Vagina (tissue), 2 donors: ENCODE measurements around the gene DTD2. TPM values are rescaled to one million over a fixed set of nuclear protein-coding genes. Genes with fewer than 3 reads are reported as not detected.
"Not testable (repeated sequence)": the region's sequence is repeated elsewhere in the genome, so short reads cannot be mapped to it uniquely, and the experiment has no call there.

Experiments
- DNase-seq, 2 donors: peaks; one replicate each; pipeline ENCODE4 v3.0.0-alpha.2; 2017; ENCODE audit errors: extremely low spot score in 2 of 2
- H3K27ac ChIP-seq: fragments of 200-600 bp; sonication (generic); one replicate; pipeline ENCODE4 v1.5.1; 2019
- H3K27me3 ChIP-seq: fragments of 200-600 bp; sonication (generic); one replicate; pipeline ENCODE4 v1.5.1; 2019
- H3K36me3 ChIP-seq, 2 donors: fragments of 200-600 bp; sonication (generic); one replicate each; pipeline ENCODE4 v1.5.1; 2017 to 2019
- H3K4me1 ChIP-seq: fragments of 200-600 bp; sonication (generic); one replicate; pipeline ENCODE4 v1.5.1; 2019
- H3K4me3 ChIP-seq, 2 donors: fragments of 200-600 bp; sonication (generic); 1 replicate in 1 of 2; 2 replicates in 1 of 2; pipeline ENCODE4 v1.5.1; 2016 to 2019
- H3K9me3 ChIP-seq: fragments of 200-600 bp; sonication (generic); one replicate; pipeline ENCODE4 v1.5.1; 2019
- POLR2A ChIP-seq, 2 donors: fragments of 450-650 bp; IDR thresholded peaks; one replicate each; pipeline ENCODE4 v1.6.1; 2017; ENCODE audit warnings: antibody characterized with exemption in 2 of 2, mild to moderate bottlenecking in 2 of 2, moderate library complexity in 2 of 2
- POLR2AphosphoS5 ChIP-seq, 2 donors: sonication (generic); formaldehyde crosslinking; IDR thresholded peaks; one replicate each; pipeline ENCODE4 v1.9.0; 2017; ENCODE audit warnings: antibody characterized with exemption in 2 of 2, mild to moderate bottlenecking in 2 of 2, low read depth in 1 of 2; ENCODE audit not compliant: insufficient read depth in 1 of 2
- intact Hi-C: fragments of 100-400 bp; cut with DNase I; formaldehyde crosslinking; loops from one replicate; pipeline ENCODE4 v1.15.1; 2023
- total RNA-seq: library from RNA; depleted of rRNA; stranded (reverse); fragments of >200 nt; gene quantifications from one replicate; pipeline ENCODE4 v1.2.3, GENCODE V29; 2016
- TF ChIP-seq, protein P1 (sequence below), 3 experiments: fragments of 450-650 bp in 2 of 3; fragments of 200-600 bp in 1 of 3; sonication (generic) in 1 of 3; IDR thresholded peaks; one replicate each; pipeline ENCODE4 v1.5.1; 2017 to 2019; ENCODE audit warnings: antibody characterized with exemption in 3 of 3, mild to moderate bottlenecking in 2 of 3, moderate library complexity in 2 of 3

Gene DTD2
- total RNA-seq, 1 donor from 2014 or later, result 31.7 TPM

DNA sequence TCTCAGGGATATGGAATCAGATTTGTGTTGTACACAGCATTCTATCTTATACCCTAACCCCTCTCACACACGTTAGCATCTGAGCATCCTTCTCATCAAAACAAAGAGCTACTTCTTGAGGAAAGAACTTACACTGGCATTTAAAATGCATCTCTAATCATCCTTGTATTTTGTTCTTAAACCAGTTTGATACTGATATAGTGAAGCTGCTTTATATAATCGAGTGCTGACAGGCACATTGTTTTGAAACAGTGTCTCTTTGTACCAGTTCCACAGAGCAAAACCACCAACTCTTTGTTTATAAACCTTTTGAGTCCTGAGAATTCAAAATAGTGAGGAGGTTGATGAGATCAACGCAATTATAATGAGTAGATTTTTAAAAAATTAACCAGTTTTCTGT lies 21.7 kb upstream of the DTD2 start:
- DNase-seq, result no peak
- Histone ChIP-seq H3K27me3 (no peaks in the 10 kb centered on the region), H3K4me1 (no peaks in the 10 kb centered on the region), H3K36me3 (no peaks in the 10 kb centered on the region), H3K27ac (no peak overlapping the region), H3K9me3 (no peaks in the 10 kb centered on the region), H3K4me3 (no peak overlapping the region)
- TF ChIP-seq POLR2A (IDR thresholded peaks at IDR 0.05), result no peak
- intact Hi-C loops, result no loop called here

DNA sequence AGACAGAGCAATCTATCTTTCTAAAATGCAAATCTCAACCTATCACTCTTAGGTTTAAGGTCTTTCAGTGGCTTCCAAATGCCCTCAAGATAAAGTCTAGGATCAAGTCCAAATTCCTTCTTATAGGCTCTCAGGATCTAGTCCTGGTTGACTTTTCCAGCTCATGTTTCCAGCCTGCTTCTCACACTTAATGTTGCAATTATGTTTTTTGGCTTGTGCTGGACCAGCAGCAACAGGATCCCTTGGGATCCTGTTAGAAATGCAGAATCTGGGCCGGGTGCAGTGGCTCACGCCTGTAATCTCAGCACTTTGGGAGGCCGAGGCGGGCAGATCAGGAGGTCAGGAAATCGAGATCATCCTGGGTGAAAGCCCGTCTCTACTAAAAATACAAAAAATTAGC lies 19.9 kb upstream of the DTD2 start:
- H3K4me3 ChIP-seq, result no peak overlapping the region
- no peaks in the 10 kb centered on the region for H3K9me3 ChIP-seq
- DNase-seq, result no peak
- TF ChIP-seq, protein P1, sequence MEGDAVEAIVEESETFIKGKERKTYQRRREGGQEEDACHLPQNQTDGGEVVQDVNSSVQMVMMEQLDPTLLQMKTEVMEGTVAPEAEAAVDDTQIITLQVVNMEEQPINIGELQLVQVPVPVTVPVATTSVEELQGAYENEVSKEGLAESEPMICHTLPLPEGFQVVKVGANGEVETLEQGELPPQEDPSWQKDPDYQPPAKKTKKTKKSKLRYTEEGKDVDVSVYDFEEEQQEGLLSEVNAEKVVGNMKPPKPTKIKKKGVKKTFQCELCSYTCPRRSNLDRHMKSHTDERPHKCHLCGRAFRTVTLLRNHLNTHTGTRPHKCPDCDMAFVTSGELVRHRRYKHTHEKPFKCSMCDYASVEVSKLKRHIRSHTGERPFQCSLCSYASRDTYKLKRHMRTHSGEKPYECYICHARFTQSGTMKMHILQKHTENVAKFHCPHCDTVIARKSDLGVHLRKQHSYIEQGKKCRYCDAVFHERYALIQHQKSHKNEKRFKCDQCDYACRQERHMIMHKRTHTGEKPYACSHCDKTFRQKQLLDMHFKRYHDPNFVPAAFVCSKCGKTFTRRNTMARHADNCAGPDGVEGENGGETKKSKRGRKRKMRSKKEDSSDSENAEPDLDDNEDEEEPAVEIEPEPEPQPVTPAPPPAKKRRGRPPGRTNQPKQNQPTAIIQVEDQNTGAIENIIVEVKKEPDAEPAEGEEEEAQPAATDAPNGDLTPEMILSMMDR (IDR thresholded peaks at IDR 0.05), result no peak
- TF ChIP-seq POLR2AphosphoS5 (IDR thresholded peaks at IDR 0.05; ENCODE audit: insufficient read depth in 1 of 2, low read depth in 1 of 2), result no peak
- no peak for TF ChIP-seq POLR2A (IDR thresholded peaks at IDR 0.05)
- H3K36me3 ChIP-seq, result no peaks in the 10 kb centered on the region
- intact Hi-C loops, result no loop called here
- no peak overlapping the region for H3K27ac ChIP-seq
- H3K27me3 ChIP-seq, result no peaks in the 10 kb centered on the region
- no peaks in the 10 kb centered on the region for H3K4me1 ChIP-seq

DNA sequence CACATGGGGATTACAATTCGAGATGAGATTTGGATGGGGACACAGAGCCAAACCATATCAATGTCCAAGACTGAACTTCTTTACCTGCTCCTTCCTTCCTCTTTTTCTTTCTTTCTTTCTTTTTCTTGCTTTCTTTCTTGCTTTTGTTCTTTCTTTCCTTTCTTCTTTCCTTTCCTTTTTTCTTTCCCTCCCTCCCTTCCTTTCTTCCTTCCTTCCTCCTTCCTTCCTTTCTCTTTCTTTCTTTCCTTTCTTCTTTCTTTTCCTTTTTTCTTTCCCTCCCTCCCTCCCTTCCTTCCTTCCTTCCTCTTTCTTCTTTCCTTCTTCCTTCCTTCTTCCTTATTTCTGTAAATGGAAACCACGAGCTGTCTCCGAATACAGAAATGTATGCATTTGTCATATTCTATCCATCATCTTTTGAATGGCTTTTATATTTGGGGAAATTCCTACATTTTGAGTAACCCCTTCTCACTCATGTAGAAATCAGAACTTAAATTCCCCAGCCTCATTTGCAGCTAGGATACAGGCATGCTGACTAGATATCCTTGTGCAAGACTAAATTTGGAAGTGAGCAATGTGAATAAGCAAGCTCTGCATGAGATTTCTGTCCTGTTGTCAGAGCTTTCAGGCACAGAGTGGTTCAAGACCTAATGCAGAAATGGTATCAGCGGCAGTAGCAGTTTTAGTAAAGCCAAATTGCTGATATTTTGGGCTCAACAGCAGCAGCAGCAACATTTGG lies 19.0 kb upstream of the DTD2 start:
- Histone ChIP-seq H3K27ac (no peak overlapping the region), H3K9me3 (no peaks in the 10 kb centered on the region), H3K36me3 (no peaks in the 10 kb centered on the region), H3K27me3 (no peaks in the 10 kb centered on the region), H3K4me3 (no peak overlapping the region), H3K4me1 (no peaks in the 10 kb centered on the region)
- TF ChIP-seq, protein P1 (IDR thresholded peaks at IDR 0.05), result no peak
- TF ChIP-seq POLR2AphosphoS5 (IDR thresholded peaks at IDR 0.05; ENCODE audit: insufficient read depth in 1 of 2, low read depth in 1 of 2) (no peak), POLR2A (IDR thresholded peaks at IDR 0.05) (no peak)
- intact Hi-C loops, result no loop called here
- DNase-seq, result no peak

- Histone ChIP-seq H3K4me1 (no peaks in the 10 kb centered on the region), H3K4me3 (no peak overlapping the region), H3K27me3 (no peaks in the 10 kb centered on the region), H3K27ac (no peak overlapping the region), H3K9me3 (no peaks in the 10 kb centered on the region), H3K36me3 (no peaks in the 10 kb centered on the region)
- DNase-seq, result no peak
- TF ChIP-seq POLR2A (IDR thresholded peaks at IDR 0.05) (no peak), POLR2AphosphoS5 (IDR thresholded peaks at IDR 0.05; ENCODE audit: insufficient read depth in 1 of 2, low read depth in 1 of 2) (no peak)
- TF ChIP-seq, protein P1 (IDR thresholded peaks at IDR 0.05), result no peak
- intact Hi-C loops, result no loop called here
Measured at GRCh38 chr14:31466554-31466953, 9.2 kb upstream of the DTD2 start.

DNA sequence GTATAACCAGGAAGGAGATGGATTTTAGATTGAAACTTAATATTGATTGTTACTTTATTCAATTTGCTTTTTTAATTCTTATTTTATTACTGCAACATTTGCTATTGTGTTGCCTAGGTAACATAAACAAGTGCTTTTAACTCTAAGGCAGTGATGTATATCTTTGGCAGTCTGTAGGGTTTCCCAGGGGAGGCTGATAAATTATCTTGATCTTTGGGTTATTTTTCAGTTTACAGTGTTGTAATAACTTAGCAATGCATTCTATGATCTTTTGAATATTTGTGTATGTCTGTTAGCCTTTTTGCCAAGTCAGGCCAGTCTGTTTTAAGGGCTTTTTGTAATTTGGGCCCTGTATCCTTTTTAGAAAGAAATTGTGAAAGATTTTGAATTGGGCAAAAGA lies 7.8 kb upstream of the DTD2 start:
- H3K9me3 ChIP-seq, result no peaks in the 10 kb centered on the region
- H3K4me1 ChIP-seq, result no peaks in the 10 kb centered on the region
- H3K36me3 ChIP-seq, result no peaks in the 10 kb centered on the region
- intact Hi-C loops, result no loop called here
- TF ChIP-seq, protein P1 (IDR thresholded peaks at IDR 0.05), result no peak
- TF ChIP-seq POLR2AphosphoS5 (IDR thresholded peaks at IDR 0.05; ENCODE audit: insufficient read depth in 1 of 2, low read depth in 1 of 2) (no peak), POLR2A (IDR thresholded peaks at IDR 0.05) (no peak)
- no peak overlapping the region for H3K4me3 ChIP-seq
- no peak for DNase-seq
- no peaks in the 10 kb centered on the region for H3K27me3 ChIP-seq
- no peak overlapping the region for H3K27ac ChIP-seq

DNA sequence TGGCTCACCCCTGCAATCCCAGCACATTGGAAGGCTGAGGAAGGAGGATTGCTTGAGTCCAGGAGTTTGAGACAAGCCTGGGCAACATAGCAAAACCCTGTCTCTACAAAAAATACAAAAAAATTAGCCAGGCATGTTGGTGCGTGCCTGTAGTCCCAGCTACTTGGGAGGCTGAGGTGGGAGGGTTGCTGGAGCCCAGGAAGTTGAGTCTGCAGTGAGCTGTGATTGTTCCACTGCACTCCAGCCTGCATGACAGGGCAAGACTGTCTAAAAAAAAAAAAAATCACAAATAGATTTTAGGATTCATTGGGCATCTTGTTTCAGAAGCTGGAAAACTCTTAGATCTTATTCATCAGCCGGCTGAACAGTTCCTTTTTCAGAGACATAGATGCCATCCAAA lies 5.1 kb upstream of the DTD2 start:
- intact Hi-C loops, H3K27ac ChIP-seq, H3K4me1 ChIP-seq, DNase-seq, H3K27me3 ChIP-seq, H3K9me3 ChIP-seq, H3K36me3 ChIP-seq, H3K4me3 ChIP-seq: not testable (repeated sequence)
